Measurements from ENCODE around the gene ZNF417.
"Not testable (repeated sequence)": the region's sequence is repeated elsewhere in the genome, so short reads cannot be mapped to it uniquely, and the experiment has no call there.

ZNF417 gene

DNA sequence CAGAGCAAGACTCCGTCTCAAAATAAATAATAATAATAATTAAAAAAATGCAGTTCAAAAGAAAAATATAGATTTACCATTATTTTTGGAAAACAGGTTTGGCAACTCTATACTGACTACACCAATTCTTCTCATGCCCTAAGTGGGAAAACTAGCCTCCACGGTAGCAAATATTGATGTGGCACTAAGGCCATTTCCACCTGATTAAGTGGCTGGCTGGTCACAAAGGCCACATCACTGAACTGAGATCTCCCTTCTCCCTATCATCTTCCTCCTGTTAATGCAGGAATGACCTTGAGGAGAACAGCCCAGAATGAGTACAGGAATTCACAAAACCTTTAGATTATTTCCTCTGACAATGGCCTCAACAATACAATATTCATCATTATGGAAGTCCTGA lies 46.2 kb downstream of the ZNF417 start:
- no peak overlapping the region for H3K4me3 ChIP-seq (ENCODE audit: low read depth, low read length, poor library complexity, severe bottlenecking)
- 0 out of 2 replicates have a peak, but pooled peaks cover 4% of the 10 kb centered on the region for H3F3A ChIP-seq (ENCODE audit: insufficient read depth, low read length)

DNA sequence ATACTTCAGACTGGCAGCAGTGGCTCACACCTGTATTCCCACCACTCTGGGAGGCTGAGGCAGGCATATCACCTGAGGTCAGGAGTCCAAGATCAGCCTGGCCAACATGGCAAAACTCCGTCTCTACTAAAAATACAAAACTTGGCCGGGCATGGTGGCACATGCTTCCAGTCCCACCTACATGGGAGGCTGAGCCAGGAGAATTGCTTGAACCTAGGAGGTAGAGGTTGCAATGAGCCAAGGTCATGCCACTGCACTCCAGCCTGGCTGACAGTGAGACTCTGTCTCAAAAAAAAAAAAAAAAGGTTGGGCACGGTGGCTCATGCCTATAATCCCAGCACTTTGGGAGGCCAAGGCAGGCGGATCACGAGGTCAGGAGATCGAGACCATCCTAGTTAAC lies 46.7 kb downstream of the ZNF417 start:
- H3K27me3 ChIP-seq (ENCODE audit: insufficient read depth, low read length); H3K9me2 ChIP-seq (ENCODE audit: low read depth, low read length); H3K4me2 ChIP-seq (ENCODE audit: low read length); H3K79me2 ChIP-seq (ENCODE audit: insufficient read depth, low read length); H3K4me3 ChIP-seq (ENCODE audit: low read depth, low read length, poor library complexity, severe bottlenecking); H2AFZ ChIP-seq (ENCODE audit: low read length); H3F3A ChIP-seq (ENCODE audit: insufficient read depth, low read length); H3K9ac ChIP-seq (ENCODE audit: low read length); H3K4me1 ChIP-seq (ENCODE audit: insufficient read depth, low read length, severe bottlenecking); H4K20me1 ChIP-seq (ENCODE audit: insufficient read depth, low read length); H3K27ac ChIP-seq (ENCODE audit: low read depth, low read length, poor library complexity, severe bottlenecking): not testable (repeated sequence)
- peaks cover 91% of the 10 kb centered on the region for H3K36me3 ChIP-seq (ENCODE audit: insufficient read depth, low read length)
- peaks cover 42% of the 10 kb centered on the region for H3K9me3 ChIP-seq (ENCODE audit: low read length)

More for the DNA sequence above, 46.2 kb downstream of the ZNF417 start:
- no peak overlapping the region for H2AFZ ChIP-seq (ENCODE audit: low read length)
- H3K9ac ChIP-seq (ENCODE audit: low read length), result no peak overlapping the region
- peaks cover 88% of the 10 kb centered on the region for H3K36me3 ChIP-seq (ENCODE audit: insufficient read depth, low read length)
- H3K4me2 ChIP-seq (ENCODE audit: low read length), result no peak overlapping the region
- no peaks in the 10 kb centered on the region for H3K9me2 ChIP-seq (ENCODE audit: low read depth, low read length)
- TF ChIP-seq, protein P1, sequence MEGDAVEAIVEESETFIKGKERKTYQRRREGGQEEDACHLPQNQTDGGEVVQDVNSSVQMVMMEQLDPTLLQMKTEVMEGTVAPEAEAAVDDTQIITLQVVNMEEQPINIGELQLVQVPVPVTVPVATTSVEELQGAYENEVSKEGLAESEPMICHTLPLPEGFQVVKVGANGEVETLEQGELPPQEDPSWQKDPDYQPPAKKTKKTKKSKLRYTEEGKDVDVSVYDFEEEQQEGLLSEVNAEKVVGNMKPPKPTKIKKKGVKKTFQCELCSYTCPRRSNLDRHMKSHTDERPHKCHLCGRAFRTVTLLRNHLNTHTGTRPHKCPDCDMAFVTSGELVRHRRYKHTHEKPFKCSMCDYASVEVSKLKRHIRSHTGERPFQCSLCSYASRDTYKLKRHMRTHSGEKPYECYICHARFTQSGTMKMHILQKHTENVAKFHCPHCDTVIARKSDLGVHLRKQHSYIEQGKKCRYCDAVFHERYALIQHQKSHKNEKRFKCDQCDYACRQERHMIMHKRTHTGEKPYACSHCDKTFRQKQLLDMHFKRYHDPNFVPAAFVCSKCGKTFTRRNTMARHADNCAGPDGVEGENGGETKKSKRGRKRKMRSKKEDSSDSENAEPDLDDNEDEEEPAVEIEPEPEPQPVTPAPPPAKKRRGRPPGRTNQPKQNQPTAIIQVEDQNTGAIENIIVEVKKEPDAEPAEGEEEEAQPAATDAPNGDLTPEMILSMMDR (IDR thresholded peaks at IDR 0.05; ENCODE audit: low read length), result no peak
- no peak for TF ChIP-seq EZH2 (IDR thresholded peaks at IDR 0.05; ENCODE audit: borderline replicate concordance, low read length)
- H3K4me1 ChIP-seq (ENCODE audit: insufficient read depth, low read length, severe bottlenecking), result no peaks in the 10 kb centered on the region
- no peaks in the 10 kb centered on the region for H3K79me2 ChIP-seq (ENCODE audit: insufficient read depth, low read length)
- no peak overlapping the region for H3K27ac ChIP-seq (ENCODE audit: low read depth, low read length, poor library complexity, severe bottlenecking)
- no peaks in the 10 kb centered on the region for H4K20me1 ChIP-seq (ENCODE audit: insufficient read depth, low read length)
- H3K9me3 ChIP-seq (ENCODE audit: low read length), result peaks cover 42% of the 10 kb centered on the region
- H3K27me3 ChIP-seq (ENCODE audit: insufficient read depth, low read length), result no peaks in the 10 kb centered on the region

DNA sequence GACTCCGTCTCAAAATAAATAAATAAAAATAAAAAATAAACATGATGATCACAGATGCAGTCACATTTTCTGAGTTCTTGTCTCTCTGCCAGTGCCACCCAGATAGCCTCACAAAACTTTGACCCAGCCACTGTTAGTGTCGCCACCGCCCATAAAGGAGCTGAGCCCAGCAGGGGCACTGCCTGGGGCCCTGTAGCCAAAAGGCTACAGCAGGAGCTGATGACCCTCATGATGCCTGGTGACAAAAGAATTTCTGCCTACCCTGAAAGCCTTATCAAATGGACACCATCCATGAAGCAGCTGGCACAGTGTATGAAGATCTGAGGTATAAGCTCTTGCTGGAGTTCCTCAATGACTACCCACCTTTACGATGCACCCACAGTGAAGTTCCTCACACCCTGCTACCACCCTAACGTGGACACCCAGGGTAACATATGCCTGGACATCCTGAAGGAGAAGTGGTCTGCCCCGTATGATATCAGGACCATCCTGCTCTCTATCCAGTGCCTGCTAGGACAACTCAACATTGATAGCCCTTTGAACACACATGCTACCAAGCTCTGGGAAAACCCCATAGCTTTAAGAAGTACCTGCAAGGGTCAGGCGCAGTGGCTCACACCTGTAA lies 48.4 kb downstream of the ZNF417 start:
- no peaks in the 10 kb centered on the region for H3K79me2 ChIP-seq (ENCODE audit: insufficient read depth, low read length)
- no peak for TF ChIP-seq EZH2 (IDR thresholded peaks at IDR 0.05; ENCODE audit: borderline replicate concordance, low read length)
- TF ChIP-seq, protein P1 (IDR thresholded peaks at IDR 0.05; ENCODE audit: low read length), result no peak
- peaks cover 92% of the 10 kb centered on the region for H3K36me3 ChIP-seq (ENCODE audit: insufficient read depth, low read length)

More for the DNA sequence above, 48.4 kb downstream of the ZNF417 start:
- no peaks in the 10 kb centered on the region for H4K20me1 ChIP-seq (ENCODE audit: insufficient read depth, low read length)
- no peak overlapping the region for H3K9ac ChIP-seq (ENCODE audit: low read length)
- peaks cover 31% of the 10 kb centered on the region for H3K9me3 ChIP-seq (ENCODE audit: low read length)
- H3K27me3 ChIP-seq (ENCODE audit: insufficient read depth, low read length), result no peaks in the 10 kb centered on the region
- 0 out of 2 replicates have a peak, but pooled peaks cover 4% of the 10 kb centered on the region for H3F3A ChIP-seq (ENCODE audit: insufficient read depth, low read length)
- no peaks in the 10 kb centered on the region for H3K4me1 ChIP-seq (ENCODE audit: insufficient read depth, low read length, severe bottlenecking)
- H2AFZ ChIP-seq (ENCODE audit: low read length), result no peak overlapping the region
- H3K4me3 ChIP-seq (ENCODE audit: low read depth, low read length, poor library complexity, severe bottlenecking), result no peak overlapping the region
- H3K27ac ChIP-seq (ENCODE audit: low read depth, low read length, poor library complexity, severe bottlenecking), result no peak overlapping the region
- H3K4me2 ChIP-seq (ENCODE audit: low read length), result no peak overlapping the region
- H3K9me2 ChIP-seq (ENCODE audit: low read depth, low read length), result no peaks in the 10 kb centered on the region
